ENCODE data around the gene C2CD2.
"Not testable (repeated sequence)": the region's sequence is repeated elsewhere in the genome, so short reads cannot be mapped to it uniquely, and the experiment has no call there.

The C2CD2 gene

DNA sequence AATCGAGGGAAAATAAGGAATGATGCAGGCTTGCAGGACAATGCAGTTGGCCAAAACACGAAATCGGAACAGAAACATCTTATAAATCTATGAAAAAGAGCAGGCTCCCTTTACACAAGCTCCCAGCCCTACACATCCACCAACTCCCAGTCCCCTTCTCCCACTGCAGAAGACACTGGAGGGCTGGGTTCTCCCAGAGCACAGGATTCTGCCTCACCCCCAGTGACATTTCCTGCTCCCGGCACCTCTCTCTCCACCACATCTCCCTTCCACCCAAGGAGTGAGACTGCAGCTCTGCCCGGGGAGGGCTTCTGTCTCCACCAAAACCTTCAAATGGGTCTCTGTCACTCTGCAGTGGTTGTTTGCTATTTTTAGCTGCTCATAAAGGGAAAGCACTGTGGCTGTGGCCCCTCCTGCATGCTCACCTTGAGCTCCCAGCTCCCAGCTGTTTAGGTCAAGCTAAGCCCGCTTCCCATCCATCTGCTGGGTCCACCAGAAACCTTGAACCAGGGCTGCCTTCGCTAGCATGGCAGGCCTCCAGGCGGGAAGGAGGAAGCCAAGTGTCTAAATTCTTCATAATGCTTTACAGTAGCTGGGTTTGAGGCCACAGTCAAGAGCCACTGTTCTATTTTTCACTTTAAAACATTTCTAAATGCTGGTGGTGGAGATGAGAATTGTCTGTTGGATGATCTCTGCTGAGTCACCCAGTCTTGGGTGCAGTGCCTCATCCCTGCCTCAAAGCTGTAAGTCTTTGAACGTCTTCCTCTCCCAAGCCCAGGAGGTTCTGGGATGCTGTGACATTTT is 3.3 kb upstream of the C2CD2 start:
- DNase-seq, result no peak

- no peak for DNase-seq
Observed at GRCh38 chr21:41955516-41955915, 1.7 kb upstream of the C2CD2 start.

GRCh38 chr21:41954654-41955499 is 1.1 kb upstream of the C2CD2 start:
- no peak for DNase-seq

DNA sequence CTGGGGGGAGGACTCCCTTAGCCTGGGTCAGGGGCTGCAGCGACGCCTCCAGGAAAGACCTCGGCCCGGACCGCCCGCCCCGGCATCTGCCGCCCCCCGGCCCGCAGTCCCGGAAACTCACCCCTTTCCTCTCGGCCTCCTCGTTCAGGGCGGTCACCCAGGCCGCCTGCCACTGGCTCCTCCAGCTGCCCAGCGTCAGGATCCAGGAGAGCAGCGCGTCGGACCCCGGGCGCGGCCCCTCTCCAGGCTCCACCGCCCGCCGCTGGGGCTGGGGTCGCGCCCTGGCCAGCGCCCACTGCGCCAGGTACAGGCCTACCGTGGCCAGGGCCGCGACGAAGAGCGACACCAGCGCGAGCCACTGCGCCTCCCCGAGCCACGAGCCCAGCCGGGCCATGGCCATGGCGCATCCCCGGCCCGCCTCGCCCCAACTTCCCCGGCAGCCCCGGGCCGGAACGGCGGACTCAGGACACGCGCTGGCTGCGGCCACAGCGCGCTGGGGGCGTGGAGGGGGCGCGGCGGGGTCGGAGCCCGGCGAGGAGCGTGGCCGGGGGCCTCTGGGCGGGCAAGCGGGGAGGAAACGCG is 478 bp downstream of the C2CD2 start:
- peak; percentile 61 for DNase-seq

GRCh38 chr21:41952568-41953248 is 1.1 kb downstream of the C2CD2 start:
- DNase-seq, result no peak

GRCh38 chr21:41951876-41952567 is 1.8 kb downstream of the C2CD2 start:
- no peak for DNase-seq

DNA sequence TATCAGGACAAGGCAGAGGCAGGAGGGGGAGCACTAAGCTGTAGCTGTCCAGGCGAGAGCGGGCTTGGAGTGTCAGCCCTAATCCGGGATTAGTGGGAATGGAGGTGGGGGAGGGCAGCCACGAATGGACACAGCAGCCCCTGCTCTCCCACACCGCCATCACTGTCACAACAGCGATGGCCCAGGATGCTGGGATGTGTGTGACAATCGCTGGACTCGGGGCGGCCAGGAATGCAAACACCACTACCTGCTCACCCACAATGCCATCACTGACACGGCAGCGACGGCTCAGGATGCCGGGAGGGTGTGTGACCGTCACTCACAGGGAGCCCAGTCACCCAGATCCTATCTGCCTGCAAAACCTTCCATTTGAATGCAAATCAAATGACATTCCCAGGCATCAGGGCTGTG is 2.9 kb downstream of the C2CD2 start:
- DNase-seq, result no peak

- not testable (repeated sequence) for DNase-seq
Observed at GRCh38 chr21:41949631-41950030, 4.2 kb downstream of the C2CD2 start.

DNA sequence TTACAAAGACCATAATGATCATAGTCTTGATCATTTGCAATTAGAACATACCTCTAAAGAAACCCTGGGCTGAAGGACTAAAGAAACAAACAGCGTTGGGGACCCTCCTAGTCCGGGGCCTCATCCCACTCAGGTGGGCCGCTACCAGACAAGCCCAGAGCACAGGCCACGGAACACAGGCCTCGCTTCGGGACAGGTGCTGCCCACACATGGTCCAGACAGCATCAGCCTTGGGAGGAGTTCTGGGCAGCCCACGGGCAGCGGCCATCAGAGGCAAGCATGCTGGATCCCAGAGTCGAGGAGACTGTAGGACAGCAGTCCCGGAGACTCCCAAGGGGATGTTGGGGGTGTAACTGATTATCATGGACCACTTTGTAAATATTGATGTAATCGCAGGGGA is 4.9 kb downstream of the C2CD2 start:
- DNase-seq, result no peak

- no peak for DNase-seq
Observed at GRCh38 chr21:41948078-41948895, 5.5 kb downstream of the C2CD2 start.

- DNase-seq, result no peak
Observed at GRCh38 chr21:41945982-41946381, 7.8 kb downstream of the C2CD2 start.

- no peak for DNase-seq
Observed at GRCh38 chr21:41943851-41944250, 10.0 kb downstream of the C2CD2 start.

DNA sequence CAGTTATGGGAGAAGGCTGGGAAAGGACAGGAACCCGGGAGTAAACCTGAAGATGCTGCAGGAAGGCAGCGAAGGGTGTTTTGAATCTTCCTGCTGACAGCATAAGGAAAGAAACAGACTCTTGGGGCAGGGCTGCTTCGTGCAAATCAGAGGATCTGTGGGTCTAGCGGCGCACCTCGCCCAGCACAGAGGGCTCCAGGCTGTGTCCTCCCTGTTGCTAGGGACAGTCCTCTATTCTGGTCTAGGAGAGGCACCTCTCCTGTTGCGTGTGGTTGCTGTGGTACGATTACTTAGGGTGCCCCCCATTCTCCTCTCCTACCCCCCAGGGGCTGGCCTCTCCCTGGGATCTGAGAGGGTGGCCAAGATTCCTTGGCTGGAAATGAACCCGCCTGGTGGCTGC is 11.4 kb downstream of the C2CD2 start:
- no peak for DNase-seq

GRCh38 chr21:41941941-41942340 is 11.9 kb downstream of the C2CD2 start:
- DNase-seq, result no peak

DNA sequence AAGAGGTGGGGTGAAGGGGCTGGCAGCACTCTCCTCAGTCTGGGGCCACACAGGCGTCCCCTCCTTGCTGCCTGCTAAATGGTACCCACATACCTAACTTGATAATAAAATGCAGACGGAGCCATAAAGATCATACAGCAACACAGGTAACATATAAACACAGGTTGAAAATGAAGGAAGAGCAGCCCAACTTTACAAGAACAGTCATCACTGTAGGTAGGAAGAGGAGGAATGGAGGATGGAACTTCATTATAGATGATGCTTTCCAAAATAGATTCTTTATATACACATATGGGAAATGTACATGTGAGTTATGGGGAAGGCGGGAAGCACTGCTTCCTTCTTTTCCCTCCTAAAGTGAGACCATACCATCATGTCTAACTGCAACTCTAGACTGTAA is 13.4 kb downstream of the C2CD2 start:
- no peak for DNase-seq

- no peak for DNase-seq
Observed at GRCh38 chr21:41939391-41939790, 14.4 kb downstream of the C2CD2 start.

- no peak for DNase-seq
Observed at GRCh38 chr21:41933313-41934079, 20.3 kb downstream of the C2CD2 start.

DNA sequence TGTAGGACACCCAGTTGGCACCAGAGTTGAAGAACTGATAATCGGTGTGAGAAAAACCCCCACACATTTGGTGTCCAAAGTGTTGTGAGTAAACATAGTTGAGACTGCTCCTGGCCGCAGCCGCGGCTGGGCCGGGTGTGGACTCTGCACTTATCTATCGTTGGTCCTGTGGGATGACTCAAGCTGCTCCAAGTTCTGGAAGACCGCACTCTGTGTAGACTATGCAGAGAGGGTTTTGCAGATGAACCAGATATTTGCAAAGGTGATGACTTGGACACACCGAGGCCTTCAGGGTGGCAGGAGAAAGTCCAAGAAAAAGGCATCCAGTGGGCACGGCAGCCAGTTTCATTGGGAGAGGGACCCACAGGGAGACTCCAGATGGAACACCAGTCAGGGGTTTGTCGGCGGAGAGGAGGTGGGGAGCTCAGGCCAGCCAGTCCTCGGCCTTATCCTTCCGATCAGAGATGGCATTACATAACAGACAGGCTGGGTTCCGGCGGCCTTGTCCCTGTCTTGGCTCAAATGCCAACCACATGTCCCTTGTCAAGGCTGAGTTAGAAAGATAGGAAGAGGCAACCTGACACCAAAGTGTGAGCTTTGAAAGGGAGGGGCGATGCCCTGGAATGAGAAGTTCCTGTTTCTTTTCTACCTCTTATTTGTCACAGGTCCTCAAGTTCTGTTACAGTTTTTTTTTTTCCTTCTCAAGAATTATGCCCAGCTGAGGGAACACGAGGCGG is 21.1 kb downstream of the C2CD2 start:
- no peak for DNase-seq

- DNase-seq, result no peak
Observed at GRCh38 chr21:41932191-41932575, 21.6 kb downstream of the C2CD2 start.

- DNase-seq, result no peak
Observed at GRCh38 chr21:41931041-41931451, 22.8 kb downstream of the C2CD2 start.
